NT2/D1 (cell line): ENCODE results near the gene NDUFV2.

ENCODE experiments used
- DNase-seq: peaks from one replicate; pipeline ENCODE4 v3.0.0-alpha.2; 2011; ENCODE audit warnings: low read depth, low spot score
- H3K27me3 ChIP-seq: 2 replicates; pipeline ENCODE4 v1.6.0; 2011; ENCODE audit warnings: mild to moderate bottlenecking; ENCODE audit not compliant: insufficient read length, insufficient read depth
- H3K36me3 ChIP-seq: 2 replicates; pipeline ENCODE4 v1.6.1; 2011; ENCODE audit warnings: mild to moderate bottlenecking, low read length, mixed read lengths; ENCODE audit not compliant: insufficient read depth, insufficient read length
- H3K4me1 ChIP-seq: 2 replicates; pipeline ENCODE4 v1.5.1; 2011; ENCODE audit not compliant: insufficient read depth, insufficient read length
- H3K4me3 ChIP-seq: 2 replicates; pipeline ENCODE4 v1.5.1; 2011; ENCODE audit warnings: low read depth; ENCODE audit not compliant: insufficient read length
- H3K9ac ChIP-seq: 2 replicates; pipeline ENCODE4 v1.6.0; 2011; ENCODE audit warnings: low read depth; ENCODE audit not compliant: insufficient read length
- H3K9me3 ChIP-seq: 2 replicates; pipeline ENCODE4 v1.5.1; 2011; ENCODE audit warnings: mild to moderate bottlenecking, low read length; ENCODE audit not compliant: insufficient read depth
- SUZ12 ChIP-seq: IDR thresholded peaks from 2 replicates; pipeline ENCODE4 v1.6.1; 2011; ENCODE audit not compliant: insufficient read length, insufficient read depth; ENCODE audit errors: extremely low read depth
- YY1 ChIP-seq: IDR thresholded peaks from 2 replicates; pipeline ENCODE4 v1.6.1; 2011; ENCODE audit not compliant: insufficient read length, insufficient read depth
- ZNF274 ChIP-seq: IDR thresholded peaks from 2 replicates; pipeline ENCODE4 v1.6.1; 2011; ENCODE audit warnings: mild to moderate bottlenecking, low read depth, low read length

The NDUFV2 gene

DNA sequence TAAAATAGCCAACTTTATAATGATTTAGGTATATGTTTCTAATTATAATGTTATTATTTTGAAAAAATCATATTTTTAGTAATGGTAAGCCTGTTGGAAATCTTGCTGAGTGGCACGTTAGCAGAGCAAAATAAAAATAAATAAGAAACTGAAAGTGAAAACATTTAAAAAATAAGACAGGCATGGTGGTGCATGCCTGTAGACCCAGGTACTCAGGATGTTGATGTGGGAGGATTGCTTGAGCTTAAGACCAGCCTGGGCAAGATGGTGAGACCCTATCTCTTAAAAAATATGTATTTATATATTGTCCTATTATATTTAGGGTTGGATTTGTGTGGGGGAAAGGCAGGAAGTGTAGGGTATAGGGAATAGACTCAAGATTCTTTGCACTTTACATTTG, 18.3 kb downstream of the NDUFV2 start:
- no peaks in the 10 kb centered on the region for H3K27me3 ChIP-seq
- H3K4me1 ChIP-seq = no peaks in the 10 kb centered on the region
- no peaks in the 10 kb centered on the region for H3K9me3 ChIP-seq
- peaks cover 49% of the 10 kb centered on the region for H3K36me3 ChIP-seq
- no peak for TF ChIP-seq SUZ12
- no peak for TF ChIP-seq YY1
- TF ChIP-seq ZNF274 = no peak
- no peak for DNase-seq
- no peak overlapping the region for H3K9ac ChIP-seq
- no peak overlapping the region for H3K4me3 ChIP-seq

DNA sequence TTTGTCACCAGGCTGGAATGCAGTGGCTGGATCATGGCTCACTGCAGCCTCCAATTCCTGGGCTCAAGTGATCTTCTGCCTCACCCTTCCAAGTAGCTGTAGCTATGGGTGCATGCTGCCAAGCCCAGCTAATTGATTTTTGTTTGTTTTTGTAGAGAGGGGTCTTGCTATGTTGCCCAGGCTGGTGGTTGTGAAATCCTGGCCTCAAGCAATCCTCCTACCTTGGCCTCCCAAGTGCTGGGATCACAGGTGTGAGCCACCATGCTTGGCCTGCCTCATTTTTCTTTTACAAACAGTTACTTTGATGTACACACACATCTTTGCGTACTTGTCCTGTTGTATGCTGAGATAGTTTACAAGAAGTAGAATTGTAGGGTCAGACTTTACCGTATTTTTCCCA, 21.0 kb downstream of the NDUFV2 start:
- Histone ChIP-seq H3K4me1 (no peaks in the 10 kb centered on the region), H3K4me3 (no peak overlapping the region), H3K9ac (no peak overlapping the region), H3K36me3 (peaks cover 66% of the 10 kb centered on the region), H3K27me3 (no peaks in the 10 kb centered on the region), H3K9me3 (no peaks in the 10 kb centered on the region)
- no peak for DNase-seq
- TF ChIP-seq YY1 (no peak), SUZ12 (no peak), ZNF274 (no peak)

DNA sequence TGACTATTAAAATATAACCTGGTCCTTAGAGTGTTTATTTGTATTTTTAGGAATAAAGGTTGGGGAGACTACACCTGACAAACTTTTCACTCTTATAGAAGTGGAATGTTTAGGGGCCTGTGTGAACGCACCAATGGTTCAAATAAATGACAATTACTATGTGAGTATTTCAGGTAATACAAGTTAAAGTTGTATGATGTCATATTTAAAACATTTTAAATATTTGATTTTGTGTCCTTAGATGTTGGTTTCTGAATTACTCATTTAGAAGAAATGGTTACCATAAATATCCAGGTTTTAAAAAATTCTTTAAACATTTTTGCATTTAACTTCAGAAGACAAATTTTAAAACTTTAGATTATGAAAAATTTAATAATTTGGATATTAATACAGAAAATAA, 22.3 kb downstream of the NDUFV2 start:
- no peak overlapping the region for H3K4me3 ChIP-seq
- H3K36me3 ChIP-seq = peaks cover 69% of the 10 kb centered on the region
- DNase-seq = no peak
- TF ChIP-seq YY1 (no peak), SUZ12 (no peak), ZNF274 (no peak)
- H3K9me3 ChIP-seq = no peaks in the 10 kb centered on the region
- no peak overlapping the region for H3K9ac ChIP-seq
- no peaks in the 10 kb centered on the region for H3K27me3 ChIP-seq
- H3K4me1 ChIP-seq = no peaks in the 10 kb centered on the region

DNA sequence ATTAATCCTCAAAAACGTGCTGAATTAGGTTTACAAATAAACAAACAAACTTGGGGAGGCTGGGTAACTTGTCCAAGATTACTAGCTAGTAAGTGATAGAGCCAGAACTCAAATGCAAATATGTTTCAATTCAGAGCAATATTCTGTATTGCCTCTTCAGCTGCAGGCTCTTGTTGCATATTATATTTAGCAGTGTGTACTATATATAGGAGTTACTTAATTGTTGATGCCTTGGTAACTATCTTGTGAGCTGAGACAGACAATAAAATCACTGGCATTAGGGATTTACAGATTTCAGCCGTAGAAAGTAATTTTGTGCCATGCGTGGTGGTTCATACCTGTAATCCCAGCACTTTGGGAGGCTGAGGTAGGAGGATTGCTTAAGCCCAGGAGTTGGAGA, 23.8 kb downstream of the NDUFV2 start:
- H3K4me1 ChIP-seq = no peaks in the 10 kb centered on the region
- TF ChIP-seq SUZ12 = no peak
- no peak for TF ChIP-seq YY1
- no peak for TF ChIP-seq ZNF274
- peaks cover 69% of the 10 kb centered on the region for H3K36me3 ChIP-seq
- no peaks in the 10 kb centered on the region for H3K27me3 ChIP-seq
- DNase-seq = no peak
- H3K4me3 ChIP-seq = no peak overlapping the region
- H3K9ac ChIP-seq = no peak overlapping the region
- no peaks in the 10 kb centered on the region for H3K9me3 ChIP-seq

GRCh38 chr18:9130195-9130594, 27.7 kb downstream of the NDUFV2 start:
- Histone ChIP-seq H3K36me3 (peaks cover 72% of the 10 kb centered on the region), H3K27me3 (no peaks in the 10 kb centered on the region)
- TF ChIP-seq YY1 (no peak), SUZ12 (no peak), ZNF274 (no peak)

DNA sequence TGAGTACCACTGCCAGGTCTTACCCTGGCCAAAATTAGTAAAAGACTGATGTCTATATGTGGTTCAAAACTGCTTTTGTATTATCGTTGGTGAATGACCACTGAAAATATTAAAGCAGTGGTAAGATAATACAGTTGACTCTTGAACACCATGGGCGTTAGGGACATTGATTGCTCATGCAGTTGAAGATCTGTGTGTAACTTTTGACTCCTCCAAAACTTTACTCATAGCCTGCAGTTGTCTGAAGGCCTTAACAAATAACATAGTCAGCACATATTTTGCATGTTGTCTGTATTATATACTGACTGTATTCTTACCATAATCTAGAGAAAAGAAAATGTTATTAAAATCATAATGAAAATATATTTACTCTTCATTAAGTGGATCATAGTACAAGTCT, 28.3 kb downstream of the NDUFV2 start:
- Histone ChIP-seq H3K36me3 (peaks cover 68% of the 10 kb centered on the region), H3K27me3 (no peaks in the 10 kb centered on the region), H3K4me3 (no peak overlapping the region), H3K9ac (no peak overlapping the region), H3K9me3 (no peaks in the 10 kb centered on the region), H3K4me1 (no peaks in the 10 kb centered on the region)
- no peak for TF ChIP-seq SUZ12
- no peak for TF ChIP-seq YY1
- TF ChIP-seq ZNF274 = no peak
- no peak for DNase-seq

More at GRCh38 chr18:9130195-9130594, 27.7 kb downstream of the NDUFV2 start:
- Histone ChIP-seq H3K9ac (no peak overlapping the region), H3K9me3 (no peaks in the 10 kb centered on the region), H3K4me1 (no peaks in the 10 kb centered on the region), H3K4me3 (no peak overlapping the region)
- DNase-seq = no peak

DNA sequence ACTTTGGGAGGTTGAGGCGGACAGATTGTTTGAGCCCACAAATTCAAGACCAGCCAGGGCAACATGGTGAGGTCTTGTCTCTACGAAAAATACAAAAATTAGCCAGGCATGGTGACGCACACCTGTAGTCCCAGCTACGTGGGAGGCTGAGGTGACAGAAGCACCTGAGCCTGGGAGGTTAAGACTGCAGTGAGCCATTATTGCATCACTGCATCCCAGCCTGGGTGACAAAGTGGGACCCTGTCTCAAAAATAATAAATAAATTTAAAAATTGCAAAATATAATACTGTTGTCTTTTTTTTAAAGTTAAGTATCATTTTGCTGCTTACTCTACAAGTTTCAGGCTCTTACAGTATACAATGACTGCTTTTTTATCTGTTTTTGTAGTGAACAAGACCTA, 30.1 kb downstream of the NDUFV2 start:
- no peaks in the 10 kb centered on the region for H3K27me3 ChIP-seq
- H3K4me1 ChIP-seq = no peaks in the 10 kb centered on the region
- TF ChIP-seq ZNF274 = no peak
- TF ChIP-seq SUZ12 = no peak
- no peak for TF ChIP-seq YY1
- no peak overlapping the region for H3K9ac ChIP-seq
- peaks cover 51% of the 10 kb centered on the region for H3K36me3 ChIP-seq
- no peak for DNase-seq
- no peaks in the 10 kb centered on the region for H3K9me3 ChIP-seq
- H3K4me3 ChIP-seq = no peak overlapping the region

- Histone ChIP-seq H3K9me3 (no peaks in the 10 kb centered on the region), H3K4me3 (no peak overlapping the region), H3K9ac (no peak overlapping the region), H3K27me3 (no peaks in the 10 kb centered on the region), H3K4me1 (no peaks in the 10 kb centered on the region), H3K36me3 (peaks cover 47% of the 10 kb centered on the region)
- DNase-seq = no peak
- TF ChIP-seq YY1 = no peak
- no peak for TF ChIP-seq ZNF274
- no peak for TF ChIP-seq SUZ12
Measured at GRCh38 chr18:9133225-9133624, 30.7 kb downstream of the NDUFV2 start.
